Neutrophil (primary cell): ENCODE measurements around the gene FAM83G.
A peak's percentile ranks its signal among the peaks of the same experiment; 100 is the strongest.

ENCODE experiments used
- H3K27ac ChIP-seq: fragments of 200-600 bp; sonication (generic); 2 replicates; pipeline ENCODE4 v1.5.1; 2016; ENCODE audit warnings: mild to moderate bottlenecking, moderate library complexity
- H3K27me3 ChIP-seq: fragments of 200-600 bp; sonication (generic); 2 replicates; pipeline ENCODE4 v1.6.0; 2016; ENCODE audit warnings: mild to moderate bottlenecking
- H3K36me3 ChIP-seq: fragments of 200-600 bp; sonication (generic); 2 replicates; pipeline ENCODE4 v1.5.1; 2017
- H3K4me1 ChIP-seq, 2 experiments: fragments of 200-600 bp in 1 of 2; sonication (generic) in 1 of 2; 1 replicate in 1 of 2; 2 replicates in 1 of 2; pipeline versions ENCODE4 v1.5.1 to v1.6.1; 2013 to 2016; ENCODE audit warnings: low read depth in 1 of 2, low read length in 1 of 2, mild to moderate bottlenecking in 1 of 2, moderate library complexity in 1 of 2; ENCODE audit not compliant: control insufficient read depth in 1 of 2, insufficient read depth in 1 of 2
- H3K4me3 ChIP-seq, 2 experiments: fragments of 200-600 bp in 1 of 2; sonication (generic) in 1 of 2; 1 replicate in 1 of 2; 2 replicates in 1 of 2; pipeline ENCODE4 v1.5.1; 2013 to 2016; ENCODE audit warnings: low read depth in 1 of 2, low read length in 1 of 2, mild to moderate bottlenecking in 1 of 2, moderate library complexity in 1 of 2
- H3K9me3 ChIP-seq: fragments of 200-600 bp; sonication (generic); 2 replicates; pipeline ENCODE4 v1.5.1; 2016
- TF ChIP-seq, protein P1 (sequence below): fragments of 200-600 bp; sonication (generic); IDR thresholded peaks from 2 replicates; pipeline ENCODE4 v1.5.1; 2016; ENCODE audit warnings: antibody characterized with exemption

FAM83G gene

GRCh38 chr17:18967916-18968315 lies 36.6 kb downstream of the FAM83G start:
- TF ChIP-seq, protein P1, sequence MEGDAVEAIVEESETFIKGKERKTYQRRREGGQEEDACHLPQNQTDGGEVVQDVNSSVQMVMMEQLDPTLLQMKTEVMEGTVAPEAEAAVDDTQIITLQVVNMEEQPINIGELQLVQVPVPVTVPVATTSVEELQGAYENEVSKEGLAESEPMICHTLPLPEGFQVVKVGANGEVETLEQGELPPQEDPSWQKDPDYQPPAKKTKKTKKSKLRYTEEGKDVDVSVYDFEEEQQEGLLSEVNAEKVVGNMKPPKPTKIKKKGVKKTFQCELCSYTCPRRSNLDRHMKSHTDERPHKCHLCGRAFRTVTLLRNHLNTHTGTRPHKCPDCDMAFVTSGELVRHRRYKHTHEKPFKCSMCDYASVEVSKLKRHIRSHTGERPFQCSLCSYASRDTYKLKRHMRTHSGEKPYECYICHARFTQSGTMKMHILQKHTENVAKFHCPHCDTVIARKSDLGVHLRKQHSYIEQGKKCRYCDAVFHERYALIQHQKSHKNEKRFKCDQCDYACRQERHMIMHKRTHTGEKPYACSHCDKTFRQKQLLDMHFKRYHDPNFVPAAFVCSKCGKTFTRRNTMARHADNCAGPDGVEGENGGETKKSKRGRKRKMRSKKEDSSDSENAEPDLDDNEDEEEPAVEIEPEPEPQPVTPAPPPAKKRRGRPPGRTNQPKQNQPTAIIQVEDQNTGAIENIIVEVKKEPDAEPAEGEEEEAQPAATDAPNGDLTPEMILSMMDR, result no peak
- peaks cover 36 to 43% of the 10 kb centered on the region in 2 experiments for H3K4me1 ChIP-seq
- no peaks in the 10 kb centered on the region for H3K9me3 ChIP-seq
- peak overlapping the region; percentile 63 for H3K27ac ChIP-seq
- H3K27me3 ChIP-seq, result no peaks in the 10 kb centered on the region
- H3K4me3 ChIP-seq, result no peak overlapping the region
- no peaks in the 10 kb centered on the region for H3K36me3 ChIP-seq

DNA sequence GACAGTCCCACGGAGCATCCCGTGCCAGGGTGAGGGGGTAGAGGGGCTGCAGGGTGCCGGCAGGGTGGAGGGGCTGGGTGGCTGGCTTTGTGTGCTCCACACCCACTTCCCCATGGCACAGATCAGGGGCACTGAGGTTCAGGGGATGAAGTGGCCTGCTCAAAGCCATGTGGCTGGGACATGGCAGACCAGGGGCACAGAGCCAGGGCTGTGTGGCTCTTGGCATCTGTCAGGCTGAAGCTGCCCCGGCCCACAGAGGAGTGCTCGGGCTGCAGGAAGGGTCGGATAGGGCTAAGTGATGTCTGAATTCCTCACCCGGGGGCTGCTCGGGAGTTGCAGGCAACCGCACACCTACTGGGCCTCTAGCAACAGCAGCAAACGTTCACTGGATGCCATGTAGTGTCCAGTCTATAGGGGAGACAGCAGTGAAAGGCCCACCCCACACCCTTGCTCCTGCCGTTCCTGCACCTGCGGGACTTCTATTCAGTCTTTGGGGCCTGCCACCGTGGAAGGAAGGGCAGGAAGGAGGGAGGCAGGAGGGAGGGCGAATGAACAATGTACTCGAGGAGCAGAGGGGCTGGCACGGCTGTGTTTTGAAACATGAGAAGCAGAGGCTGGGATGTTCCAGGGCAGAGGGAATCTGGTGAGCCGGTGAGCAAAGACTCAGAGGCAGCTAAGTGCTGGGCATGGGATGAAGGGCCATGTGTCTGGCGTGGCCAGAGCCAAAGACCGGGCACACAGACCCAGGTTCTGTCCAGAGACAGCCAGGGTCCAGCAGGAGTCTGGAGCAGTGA lies 37.5 kb downstream of the FAM83G start:
- H3K27me3 ChIP-seq, result no peaks in the 10 kb centered on the region
- H3K4me1 ChIP-seq, result peaks cover 36 to 43% of the 10 kb centered on the region in 2 experiments
- H3K4me3 ChIP-seq, result no peak overlapping the region
- TF ChIP-seq, protein P1, result no peak
- H3K9me3 ChIP-seq, result no peaks in the 10 kb centered on the region
- no peak overlapping the region for H3K27ac ChIP-seq
- no peaks in the 10 kb centered on the region for H3K36me3 ChIP-seq

DNA sequence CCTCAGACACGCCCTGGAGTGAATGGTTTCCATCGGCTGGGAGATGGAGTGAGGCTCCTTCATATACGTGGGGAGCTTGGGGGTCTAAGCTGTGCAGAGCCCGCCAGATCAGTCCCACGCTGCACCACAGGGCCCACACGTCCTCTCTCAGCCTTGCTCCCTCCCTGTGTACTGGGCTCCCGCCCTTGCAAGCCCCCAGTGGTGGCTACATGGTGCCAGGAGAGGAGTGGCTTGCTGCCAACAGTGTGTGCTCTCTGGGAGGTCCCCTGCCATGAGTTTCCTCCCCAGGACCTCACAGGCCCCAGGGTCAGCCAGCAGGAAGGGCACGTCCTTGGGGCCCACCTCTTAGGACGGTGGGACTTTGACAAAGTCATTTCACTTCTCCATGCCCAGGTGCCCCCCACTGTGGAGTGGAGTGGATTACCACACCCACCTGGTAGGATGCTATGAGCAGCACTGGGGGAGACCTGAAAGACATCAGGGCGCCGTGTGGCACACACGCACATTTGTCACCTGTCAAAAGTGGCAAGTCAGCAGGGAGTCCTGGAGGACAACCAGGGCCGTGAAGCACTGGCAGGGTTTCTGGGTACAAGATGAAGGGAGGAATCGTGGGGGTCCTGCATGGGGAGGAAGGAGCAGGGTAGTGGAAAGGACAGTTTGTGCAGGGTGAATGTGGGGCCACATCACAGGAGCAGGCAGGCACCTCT lies 38.9 kb downstream of the FAM83G start:
- Histone ChIP-seq H3K4me3 (no peak overlapping the region), H3K4me1 (peaks cover 36 to 43% of the 10 kb centered on the region in 2 experiments), H3K9me3 (no peaks in the 10 kb centered on the region), H3K36me3 (no peaks in the 10 kb centered on the region), H3K27me3 (no peaks in the 10 kb centered on the region), H3K27ac (no peak overlapping the region)
- TF ChIP-seq, protein P1, result no peak

GRCh38 chr17:18964550-18964949 lies 40.0 kb downstream of the FAM83G start:
- H3K36me3 ChIP-seq, result no peaks in the 10 kb centered on the region
- H3K9me3 ChIP-seq, result no peaks in the 10 kb centered on the region
- H3K27ac ChIP-seq, result no peak overlapping the region
- H3K4me1 ChIP-seq, result peaks cover 27 to 33% of the 10 kb centered on the region in 2 experiments
- TF ChIP-seq, protein P1, result no peak
- no peak overlapping the region for H3K4me3 ChIP-seq
- no peaks in the 10 kb centered on the region for H3K27me3 ChIP-seq

- no peaks in the 10 kb centered on the region for H3K9me3 ChIP-seq
- TF ChIP-seq, protein P1, result no peak
- no peak overlapping the region for H3K4me3 ChIP-seq
- H3K4me1 ChIP-seq, result peaks cover 21 to 27% of the 10 kb centered on the region in 2 experiments
- no peaks in the 10 kb centered on the region for H3K27me3 ChIP-seq
- no peaks in the 10 kb centered on the region for H3K36me3 ChIP-seq
- no peak overlapping the region for H3K27ac ChIP-seq
Measured at GRCh38 chr17:18964018-18964351, 40.6 kb downstream of the FAM83G start.
